ENCODE measurements around the gene NAV1. TPM values are rescaled to one million over a fixed set of nuclear protein-coding genes. Genes with fewer than 3 reads are reported as not detected.
"Not testable (repeated sequence)": the region's sequence is repeated elsewhere in the genome, so short reads cannot be mapped to it uniquely, and the experiment has no call there.

Gene NAV1
- polyA plus RNA-seq, 3 donors, result 20.0 to 23.1 (median 21.4) TPM

DNA sequence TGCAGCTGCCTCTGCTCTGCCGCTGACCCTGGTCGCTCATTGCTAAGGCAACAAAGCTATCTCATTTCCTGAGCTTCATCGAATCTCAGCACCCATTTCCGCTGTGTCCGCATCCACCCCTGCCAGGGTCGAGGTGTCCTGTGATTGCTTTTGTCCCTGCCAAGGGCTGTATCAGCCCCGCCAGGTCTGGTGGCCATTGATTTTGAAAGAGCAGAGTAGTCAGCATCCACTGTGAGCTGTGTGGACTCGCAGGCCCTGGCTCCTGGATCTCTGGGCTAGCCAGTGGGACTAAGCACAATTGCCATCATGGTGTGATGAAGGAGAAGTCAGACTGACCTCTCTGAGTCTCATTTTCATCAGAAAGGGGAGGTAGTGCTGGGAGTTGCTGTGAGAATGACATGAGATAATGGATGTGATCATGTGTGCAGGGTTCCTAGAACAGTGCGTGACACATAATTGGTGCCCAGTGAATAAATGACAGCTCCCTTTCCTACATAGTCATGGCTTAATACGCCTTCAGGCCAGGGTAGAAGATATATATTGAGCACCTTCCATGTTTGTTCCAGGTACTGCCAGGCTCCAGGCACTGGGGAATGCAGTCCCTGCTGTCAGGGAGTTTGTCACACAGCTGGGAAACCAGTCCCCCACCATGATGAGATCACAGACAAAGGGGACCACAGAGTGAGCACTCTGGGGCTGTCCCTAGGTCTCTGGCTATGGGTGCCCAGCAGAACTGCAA lies 32.1 kb downstream of the NAV1 start:
- DNase-seq (ENCODE audit: extremely low read depth in 1 of 11, low read depth in 9 of 11, low spot score in 4 of 11), result no peak

DNA sequence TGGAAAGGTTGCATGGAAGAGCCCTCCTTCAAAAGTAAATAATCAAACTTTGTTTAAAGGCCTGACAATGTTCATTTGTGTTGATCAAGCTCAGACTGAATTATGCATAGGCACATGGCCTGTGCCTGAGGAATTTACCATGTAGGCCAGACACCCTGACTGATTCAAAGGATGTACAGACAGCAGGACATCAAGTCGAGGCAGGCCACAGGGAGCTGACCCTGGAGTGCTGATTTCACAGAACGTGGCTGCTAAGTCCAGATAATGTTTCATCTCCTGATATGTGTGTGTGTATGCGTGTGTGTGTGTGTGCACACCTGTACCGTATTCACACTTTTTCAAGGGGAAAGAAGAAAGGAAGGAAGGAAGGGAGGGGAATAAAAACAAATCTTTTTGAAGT lies 34.1 kb downstream of the NAV1 start:
- DNase-seq (ENCODE audit: extremely low read depth in 1 of 11, low read depth in 9 of 11, low spot score in 4 of 11), result no peak

DNA sequence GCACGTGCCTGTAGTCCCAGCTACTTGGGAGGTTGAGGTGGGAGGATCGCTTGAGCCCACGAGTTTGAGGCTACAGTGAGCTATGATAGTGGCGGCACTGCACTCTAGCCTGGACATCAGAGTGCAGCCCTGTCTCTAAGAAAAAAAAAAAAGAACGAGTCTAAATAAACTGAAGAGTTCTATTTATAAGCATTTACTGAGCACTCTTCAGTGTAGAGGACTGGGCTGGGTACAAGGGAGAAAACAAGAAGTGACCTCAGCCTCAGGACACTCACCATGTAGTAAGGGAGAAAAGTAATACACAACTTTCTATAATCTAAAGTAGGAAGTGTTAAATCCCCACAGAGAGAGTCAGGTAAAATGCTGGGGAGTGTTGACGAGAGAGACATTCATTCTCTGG lies 35.0 kb downstream of the NAV1 start:
- DNase-seq (ENCODE audit: extremely low read depth in 1 of 11, low read depth in 9 of 11, low spot score in 4 of 11), result no peak

DNA sequence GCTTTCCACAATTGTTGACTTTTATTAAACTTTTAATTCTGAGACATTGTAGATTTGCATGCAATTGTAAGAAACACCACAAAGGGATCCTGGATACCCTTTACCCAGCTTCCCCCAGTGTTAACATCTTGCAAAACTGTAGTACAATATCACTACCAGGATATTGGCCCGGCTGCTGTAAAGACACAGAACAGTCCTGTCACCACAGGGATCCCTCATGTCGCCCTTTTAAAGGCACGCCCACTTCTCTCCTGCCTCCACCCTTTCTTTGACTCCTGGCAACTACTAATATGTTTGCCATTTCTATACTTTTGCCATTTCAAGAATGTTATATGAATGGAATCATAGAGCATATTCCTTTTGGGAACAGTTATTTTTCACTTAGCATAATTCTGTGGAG lies 37.0 kb downstream of the NAV1 start:
- DNase-seq (ENCODE audit: extremely low read depth in 1 of 11, low read depth in 9 of 11, low spot score in 4 of 11), result no peak

DNA sequence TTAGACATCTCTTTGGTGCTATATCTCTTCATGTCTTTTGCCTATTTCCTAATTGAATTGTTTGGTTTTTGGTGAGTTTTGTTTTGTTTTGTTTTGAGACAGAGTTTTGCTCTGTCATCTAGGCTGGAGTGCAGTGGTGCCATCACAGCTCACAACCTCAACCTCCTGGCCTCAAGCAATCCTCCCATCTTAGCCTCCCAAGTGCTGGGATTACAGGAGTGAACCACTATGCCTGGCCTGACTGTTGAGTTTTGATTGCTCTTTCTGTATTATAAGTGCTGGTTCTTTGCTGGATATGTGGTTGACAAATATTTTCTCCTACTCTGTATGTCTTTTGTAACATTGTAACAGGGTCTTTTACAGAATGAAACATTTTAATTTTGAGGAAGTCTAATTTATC lies 38.0 kb downstream of the NAV1 start:
- no peak for DNase-seq (ENCODE audit: extremely low read depth in 1 of 11, low read depth in 9 of 11, low spot score in 4 of 11)

DNA sequence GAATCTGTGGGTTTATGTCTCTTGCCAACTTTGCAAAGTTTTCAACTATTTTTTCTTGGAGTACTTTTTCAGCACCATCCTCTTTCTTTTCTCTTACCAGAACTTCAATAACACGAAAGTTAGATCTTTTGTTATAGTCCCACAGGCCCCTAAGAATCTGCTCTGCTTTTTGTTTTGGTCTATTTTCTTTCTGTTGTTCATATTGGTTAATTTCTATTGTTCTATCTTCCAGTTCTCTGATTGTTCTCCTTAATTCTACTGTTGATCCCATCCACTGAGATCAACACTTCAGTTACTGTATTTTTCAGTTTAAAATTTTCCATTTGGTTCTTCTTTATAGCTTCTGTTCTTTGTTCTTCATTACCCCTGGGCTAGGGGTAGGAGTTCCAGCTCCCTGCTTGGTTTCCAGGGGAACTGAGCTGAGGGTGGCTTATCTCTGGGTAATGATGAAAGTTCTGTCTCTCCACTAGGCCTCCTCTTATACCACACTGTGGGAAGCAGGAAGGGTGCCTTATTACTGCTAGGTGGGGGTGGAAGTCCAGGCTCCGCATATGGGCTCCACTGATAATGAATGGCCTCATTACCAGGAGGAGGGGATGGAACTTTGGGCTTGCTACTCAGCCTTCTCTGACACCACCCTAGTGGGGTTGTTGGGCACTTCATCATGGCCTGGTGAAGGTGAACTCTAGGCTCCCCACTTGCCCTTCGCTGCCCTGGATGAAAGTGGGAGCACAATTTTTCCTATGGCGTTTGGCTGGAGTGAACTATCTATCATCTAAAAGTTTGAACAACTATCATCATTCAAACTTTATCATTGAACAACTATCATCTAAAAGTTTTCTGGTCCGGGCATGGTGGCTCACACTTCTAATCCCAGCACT lies 39.3 kb downstream of the NAV1 start:
- DNase-seq (ENCODE audit: extremely low read depth in 1 of 11, low read depth in 9 of 11, low spot score in 4 of 11), result no peak

DNA sequence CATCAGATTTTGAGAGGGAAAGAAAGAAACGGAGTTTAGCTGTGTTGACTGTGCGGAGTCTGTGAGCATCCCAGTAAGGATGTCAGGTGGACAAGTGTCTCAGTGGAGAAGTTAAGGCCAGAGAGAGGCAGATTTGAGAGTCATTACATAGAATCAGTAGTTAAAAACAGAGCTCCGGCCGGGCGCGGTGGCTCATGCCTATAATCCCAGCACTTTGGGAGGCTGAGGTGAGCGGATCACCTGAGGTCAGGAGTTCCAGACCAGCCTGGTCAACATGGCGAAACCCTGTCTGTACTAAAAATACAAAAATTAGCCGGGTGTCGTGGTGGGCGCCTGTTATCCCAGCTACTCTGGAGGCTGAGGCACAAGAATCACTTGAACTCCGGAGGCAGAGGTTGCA lies 42.4 kb downstream of the NAV1 start:
- not testable (repeated sequence) for DNase-seq (ENCODE audit: extremely low read depth in 1 of 11, low read depth in 9 of 11, low spot score in 4 of 11)

DNA sequence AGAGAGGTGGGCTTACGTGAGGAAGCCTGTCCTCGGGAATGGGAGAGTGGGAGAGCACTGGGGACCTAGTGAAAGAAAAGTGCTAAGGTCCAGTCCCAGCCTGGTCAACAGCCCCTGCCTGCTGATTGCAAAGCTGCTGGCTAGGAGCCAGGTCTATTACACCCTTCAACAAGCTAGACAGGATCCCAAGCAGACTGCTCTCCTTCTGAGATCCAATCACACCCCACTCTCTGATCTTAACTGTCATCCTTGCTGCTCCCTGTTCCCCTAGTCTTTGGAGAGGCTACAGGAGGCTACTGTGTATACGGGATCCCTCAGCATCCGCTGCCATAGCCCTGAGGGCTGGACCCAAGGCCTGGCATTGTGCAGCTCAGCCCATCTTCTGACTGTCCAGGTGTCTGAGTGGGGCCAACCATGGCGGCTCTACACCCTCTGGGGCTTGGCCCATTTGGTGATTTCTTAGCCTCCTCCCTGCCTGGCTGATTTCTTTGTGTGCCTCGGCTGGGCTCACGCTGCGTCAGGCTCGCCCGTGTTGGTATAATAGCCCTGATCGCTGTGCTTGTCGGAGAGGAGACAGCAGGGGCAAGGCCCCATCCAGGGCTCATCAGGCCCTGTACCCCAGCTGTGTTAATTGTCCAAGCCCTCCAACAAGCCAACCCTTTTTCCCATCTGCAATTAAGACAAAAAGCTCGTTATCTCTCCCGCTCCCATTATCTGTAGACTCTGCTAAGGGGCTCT lies 43.9 kb downstream of the NAV1 start:
- DNase-seq (ENCODE audit: extremely low read depth in 1 of 11, low read depth in 9 of 11, low spot score in 4 of 11), result peak in 1 of 11 donors; percentile 17

DNA sequence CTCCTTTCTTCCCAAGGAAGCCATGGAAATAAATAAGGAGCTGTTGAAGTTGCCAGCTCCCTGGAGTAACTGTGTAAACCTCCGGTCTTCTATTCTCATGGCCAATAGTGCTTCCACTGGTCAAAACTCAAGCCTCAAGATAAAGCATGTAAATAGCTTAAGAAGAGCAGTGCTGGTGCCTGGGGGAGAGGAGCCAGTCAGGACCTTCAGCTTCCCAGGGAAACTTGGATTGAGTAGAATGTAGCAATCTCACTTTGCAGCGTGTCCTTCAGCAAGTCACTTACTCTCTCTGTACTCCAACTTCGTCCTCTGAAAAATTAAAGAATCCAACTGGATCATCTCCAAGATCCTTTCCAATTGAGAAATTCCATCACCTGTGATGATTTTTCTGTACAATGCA lies 44.7 kb downstream of the NAV1 start:
- no peak for DNase-seq (ENCODE audit: extremely low read depth in 1 of 11, low read depth in 9 of 11, low spot score in 4 of 11)

DNA sequence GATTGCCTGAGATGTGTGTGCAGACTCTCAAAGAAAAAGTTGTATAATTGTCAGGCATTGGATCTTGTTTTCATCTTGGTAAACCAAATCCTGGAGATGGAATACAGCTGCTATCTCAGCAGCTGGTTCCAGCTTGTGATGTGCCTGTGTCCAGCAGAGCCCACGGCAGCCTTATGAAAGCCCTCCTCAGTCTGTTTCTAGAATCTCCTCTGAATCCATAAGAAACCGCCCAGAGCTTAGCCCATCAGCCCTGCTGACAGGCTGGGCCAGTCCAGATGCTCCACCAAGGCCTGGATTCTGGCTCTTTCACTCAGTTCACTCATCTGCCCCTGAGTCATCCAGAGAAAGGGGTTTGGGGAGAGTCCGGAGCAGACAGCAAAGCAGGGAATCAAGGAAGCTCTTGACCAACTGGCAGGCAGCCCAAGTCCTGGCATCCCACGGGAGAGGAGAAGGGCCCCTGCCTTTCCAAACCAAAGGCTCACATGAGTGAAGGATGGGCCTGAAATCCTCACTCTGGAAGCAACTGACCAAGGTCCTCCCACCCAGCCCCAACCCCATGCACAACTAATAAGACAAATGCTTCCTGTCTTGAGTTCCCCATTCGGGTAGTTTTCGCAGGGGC lies 45.7 kb downstream of the NAV1 start:
- DNase-seq (ENCODE audit: extremely low read depth in 1 of 11, low read depth in 9 of 11, low spot score in 4 of 11), result peak; percentile 45 to 81 (median 60)

DNA sequence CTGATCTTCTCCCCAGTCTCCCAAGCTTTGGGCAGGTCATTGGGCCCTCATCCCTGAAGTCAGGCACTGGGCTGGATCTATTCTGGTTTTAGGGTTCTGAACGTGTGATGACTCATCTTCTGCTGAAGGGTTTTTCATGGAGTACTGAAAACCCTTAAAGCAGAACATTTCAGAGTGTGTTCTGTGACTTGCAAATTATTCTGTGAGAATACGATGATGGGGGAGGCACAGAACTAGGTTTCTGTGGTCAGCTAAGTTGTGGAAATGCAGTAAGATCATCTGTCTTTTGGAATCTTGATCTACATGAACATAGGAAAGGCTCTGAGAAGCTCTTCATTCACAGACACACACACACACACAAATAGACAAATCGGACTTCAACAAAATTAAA lies 46.2 kb downstream of the NAV1 start:
- DNase-seq (ENCODE audit: extremely low read depth in 1 of 11, low read depth in 9 of 11, low spot score in 4 of 11), result no peak

DNA sequence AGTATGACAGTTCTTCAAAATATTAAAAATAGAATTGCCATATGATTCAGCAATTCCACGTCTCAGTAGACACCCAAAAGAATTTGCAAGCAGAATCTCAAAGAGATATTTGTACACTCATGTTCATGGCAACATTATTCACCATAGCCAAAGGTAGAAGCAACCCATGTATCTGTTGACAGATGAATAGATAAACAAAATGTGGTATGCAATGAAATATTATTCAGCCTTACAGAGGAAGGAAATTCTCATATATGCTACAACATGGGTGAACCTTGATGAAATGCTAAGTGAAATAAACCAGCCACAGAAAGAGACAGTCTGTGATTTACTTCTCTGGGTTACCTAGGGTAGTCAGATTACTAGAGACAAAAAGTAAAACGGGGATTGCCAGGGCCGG lies 47.0 kb downstream of the NAV1 start:
- DNase-seq (ENCODE audit: extremely low read depth in 1 of 11, low read depth in 9 of 11, low spot score in 4 of 11), result no peak

DNA sequence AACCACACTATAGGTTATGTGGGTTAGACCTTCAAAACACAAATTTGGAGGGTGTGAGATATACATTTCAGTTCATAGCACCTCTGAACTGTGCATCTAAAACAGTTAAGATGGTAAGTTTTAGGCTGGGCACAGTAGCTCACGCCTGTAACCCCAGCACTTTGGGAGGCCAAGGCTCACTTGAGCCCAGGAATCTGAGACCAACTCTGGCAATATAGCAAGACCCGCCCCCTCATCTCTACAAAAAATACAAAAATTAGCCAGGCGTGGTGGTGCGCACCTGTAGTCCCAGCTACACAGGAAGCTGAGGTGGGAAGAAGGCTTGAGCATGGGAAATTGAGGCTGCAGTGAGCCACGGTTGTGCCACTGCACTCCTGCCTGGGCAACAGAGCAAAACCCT lies 47.9 kb downstream of the NAV1 start:
- DNase-seq (ENCODE audit: extremely low read depth in 1 of 11, low read depth in 9 of 11, low spot score in 4 of 11), result no peak

DNA sequence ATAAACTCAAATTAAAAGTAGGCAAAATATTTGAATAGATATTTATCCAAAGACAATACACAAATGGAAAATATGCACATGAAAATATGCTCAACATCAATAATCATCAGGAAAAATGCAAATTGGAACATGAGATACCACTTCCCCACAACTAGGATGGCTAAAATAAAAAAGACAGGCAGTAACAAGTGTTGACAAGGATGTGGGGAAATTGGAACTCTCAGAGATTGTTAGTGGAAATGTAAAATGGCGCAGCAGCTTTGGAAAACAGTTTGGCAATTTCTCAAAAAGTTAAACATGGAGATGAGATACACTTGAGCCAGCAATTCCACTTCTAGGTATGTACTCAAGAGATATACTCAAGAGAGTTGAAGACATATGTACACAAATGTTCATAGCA lies 48.8 kb downstream of the NAV1 start:
- DNase-seq (ENCODE audit: extremely low read depth in 1 of 11, low read depth in 9 of 11, low spot score in 4 of 11), result no peak

Other genes starting within 250 kb of the NAV1 start
- gene TNNT2, start 161.4 kb upstream of the NAV1 start, polyA plus RNA-seq (ENCODE audit: insufficient read length in 3 of 3), result 10 to 100 TPM; 56.2 to 62.7 (median 59.5) TPM
- gene LAD1, start 139.8 kb upstream of the NAV1 start, polyA plus RNA-seq (ENCODE audit: insufficient read length in 3 of 3), result 10 to 100 TPM; 25.6 to 31.4 (median 26.9) TPM
- 10 to 100 TPM; 45.5 to 71.2 (median 62.5) TPM for gene TNNI1, start 117.4 kb upstream of the NAV1 start, polyA plus RNA-seq (ENCODE audit: insufficient read length in 3 of 3)
- gene PHLDA3, start 69.9 kb upstream of the NAV1 start, polyA plus RNA-seq (ENCODE audit: insufficient read length in 3 of 3), result 10 to 100 TPM in 2 of 3 donors, 1 to 10 TPM in 1; 8.3 to 15.4 (median 11.7) TPM
- 100 to 1,000 TPM; 146 to 154 (median 149) TPM for gene CSRP1, start 32.0 kb upstream of the NAV1 start, polyA plus RNA-seq (ENCODE audit: insufficient read length in 3 of 3)

All from renal cortex interstitium (tissue), 11 donors.